HG03103 (cell line): ENCODE data around the gene EXOG.

Experiments
- ATAC-seq: cut with Tn5 transposase; IDR thresholded peaks from one replicate; pipeline ENCODE4 v1.9.1; 2021; ENCODE audit warnings: low read depth; ENCODE audit not compliant: unreplicated experiment

The EXOG gene

GRCh38 chr3:38472342-38472741 lies 23.8 kb upstream of the EXOG start:
- no peak for ATAC-seq

- no peak for ATAC-seq
Measured at GRCh38 chr3:38473229-38473628, 22.9 kb upstream of the EXOG start.

GRCh38 chr3:38474928-38475605 lies 21.1 kb upstream of the EXOG start:
- no peak for ATAC-seq

GRCh38 chr3:38475716-38476115 lies 20.4 kb upstream of the EXOG start:
- no peak for ATAC-seq

GRCh38 chr3:38476157-38476756 lies 19.9 kb upstream of the EXOG start:
- ATAC-seq: no peak

GRCh38 chr3:38477057-38477820 lies 18.9 kb upstream of the EXOG start:
- no peak for ATAC-seq

GRCh38 chr3:38477839-38478450 lies 18.2 kb upstream of the EXOG start:
- ATAC-seq: no peak

- no peak for ATAC-seq
Measured at GRCh38 chr3:38478901-38479300, 17.2 kb upstream of the EXOG start.

GRCh38 chr3:38479431-38480092 lies 16.6 kb upstream of the EXOG start:
- ATAC-seq: no peak

GRCh38 chr3:38480093-38480445 lies 16.1 kb upstream of the EXOG start:
- no peak for ATAC-seq

- no peak for ATAC-seq
Measured at GRCh38 chr3:38480930-38481329, 15.2 kb upstream of the EXOG start.

GRCh38 chr3:38482951-38483350 lies 13.2 kb upstream of the EXOG start:
- ATAC-seq: no peak

GRCh38 chr3:38487323-38487722 lies 8.8 kb upstream of the EXOG start:
- peak; percentile 88 for ATAC-seq

GRCh38 chr3:38488949-38489348 lies 7.2 kb upstream of the EXOG start:
- ATAC-seq: no peak

GRCh38 chr3:38489766-38490165 lies 6.4 kb upstream of the EXOG start:
- no peak for ATAC-seq

GRCh38 chr3:38490281-38491030 lies 5.7 kb upstream of the EXOG start:
- ATAC-seq: no peak

- no peak for ATAC-seq
Measured at GRCh38 chr3:38491215-38491614, 4.9 kb upstream of the EXOG start.

- ATAC-seq: no peak
Measured at GRCh38 chr3:38493031-38493430, 3.1 kb upstream of the EXOG start.

- ATAC-seq: no peak
Measured at GRCh38 chr3:38497031-38497430, 891 bp downstream of the EXOG start.

GRCh38 chr3:38500688-38501417 lies 4.7 kb downstream of the EXOG start:
- ATAC-seq: no peak
